K562 (cell line): ENCODE results near the gene RSBN1L. TPM values are rescaled to one million over a fixed set of nuclear protein-coding genes. Genes with fewer than 3 reads are reported as not detected.

Source experiments
- C11orf30 ChIP-seq: fragments of 450-650 bp; IDR thresholded peaks from 2 replicates; pipeline ENCODE4 v1.6.1; 2016; ENCODE audit warnings: low read depth, mild to moderate bottlenecking
- E2F3 ChIP-seq: fragments of 250-450 bp; sonication (Bioruptor Pico); IDR thresholded peaks from 2 replicates; pipeline ENCODE4 v1.4.0; 2020; ENCODE audit warnings: mild to moderate bottlenecking
- ELF1 ChIP-seq: fragments of 200-800 bp; sonication (Bioruptor generic); IDR thresholded peaks from 2 replicates; pipeline ENCODE4 v1.6.1; 2016; ENCODE audit warnings: missing genetic modification characterization, missing compliant biosample characterization
- EP300 ChIP-seq: IDR thresholded peaks from 2 replicates; pipeline ENCODE4 v1.6.1; 2012; ENCODE audit warnings: low read length, improper control_type of control experiment
- ESRRA ChIP-seq: fragments of 450-650 bp; IDR thresholded peaks from 2 replicates; pipeline ENCODE4 v1.6.1; 2014; ENCODE audit warnings: low read depth, mild to moderate bottlenecking, moderate library complexity, borderline replicate concordance
- EZH2 ChIP-seq: IDR thresholded peaks from 2 replicates; pipeline ENCODE4 v1.6.1; 2012; ENCODE audit warnings: low read depth, mild to moderate bottlenecking, inconsistent platforms, low read length, borderline replicate concordance
- GABPA ChIP-seq: fragments of 200-800 bp; sonication (Bioruptor generic); conservative IDR thresholded peaks from 2 replicates; pipeline ENCODE4 v1.6.1; 2016; ENCODE audit warnings: low read depth, missing genetic modification characterization, missing compliant biosample characterization
- HDAC1 ChIP-seq, 2 experiments: fragments of 450-650 bp; IDR thresholded peaks; 2 replicates each; pipeline ENCODE4 v1.6.1; 2016 to 2017; ENCODE audit warnings: inconsistent platforms in 1 of 2, mild to moderate bottlenecking in 1 of 2, moderate library complexity in 1 of 2
- HMG20A ChIP-seq: fragments of 450-650 bp; formaldehyde crosslinking; conservative IDR thresholded peaks from 2 replicates; pipeline ENCODE4 v1.4.0; 2020; ENCODE audit warnings: mild to moderate bottlenecking, mixed read lengths
- HSF4 ChIP-seq: fragments of 250-450 bp; sonication (Bioruptor Pico); IDR thresholded peaks from 2 replicates; pipeline ENCODE4 v2.1.2; 2022; ENCODE audit warnings: mild to moderate bottlenecking, moderate library complexity, borderline replicate concordance
- L3MBTL2 ChIP-seq: fragments of 450-650 bp; IDR thresholded peaks from 2 replicates; pipeline ENCODE4 v1.6.1; 2016; ENCODE audit warnings: mild to moderate bottlenecking, moderate library complexity
- MAFG ChIP-seq: fragments of 450-650 bp; conservative IDR thresholded peaks from 2 replicates; pipeline ENCODE4 v1.6.1; 2016; ENCODE audit warnings: missing genetic modification characterization, missing compliant biosample characterization
- MAFK ChIP-seq: IDR thresholded peaks from 2 replicates; pipeline ENCODE4 v1.6.1; 2011; ENCODE audit warnings: low read length, improper control_type of control experiment
- MCM3 ChIP-seq: fragments of 450-650 bp; IDR thresholded peaks from 2 replicates; pipeline ENCODE4 v1.6.1; 2016
- NBN ChIP-seq: fragments of 450-650 bp; IDR thresholded peaks from 2 replicates; pipeline ENCODE4 v1.6.1; 2016; ENCODE audit warnings: low read depth, mild to moderate bottlenecking
- NCOA6 ChIP-seq: fragments of 450-650 bp; IDR thresholded peaks from 2 replicates; pipeline ENCODE4 v1.6.1; 2017; ENCODE audit warnings: mild to moderate bottlenecking
- POLR2AphosphoS5 ChIP-seq: IDR thresholded peaks from 2 replicates; pipeline ENCODE4 v1.6.1; 2011; ENCODE audit warnings: mild to moderate bottlenecking, low read depth, low read length, moderate library complexity; ENCODE audit not compliant: control insufficient read depth, insufficient read depth
- POLR3G ChIP-seq: IDR thresholded peaks from 2 replicates; pipeline ENCODE4 v1.6.1; 2011; ENCODE audit not compliant: insufficient read length, insufficient replicate concordance; ENCODE audit errors: extremely low read depth
- PRPF4 ChIP-seq: fragments of 200-400 bp; formaldehyde crosslinking; IDR thresholded peaks from one replicate; pipeline ENCODE4 v1.6.1; 2017; ENCODE audit warnings: low read length, low read depth, mild to moderate bottlenecking; ENCODE audit not compliant: insufficient read depth, poor library complexity, severe bottlenecking
- RBM15 ChIP-seq: fragments of 200-400 bp; formaldehyde crosslinking; IDR thresholded peaks from 2 replicates; pipeline ENCODE4 v1.6.1; 2018; ENCODE audit warnings: mild to moderate bottlenecking, low read length, moderate library complexity; ENCODE audit not compliant: insufficient read depth
- RBM22 ChIP-seq: fragments of 200-400 bp; formaldehyde crosslinking; IDR thresholded peaks from 2 replicates; pipeline ENCODE4 v1.6.1; 2018; ENCODE audit warnings: low read length, low read depth; ENCODE audit not compliant: poor library complexity, severe bottlenecking
- RBM25 ChIP-seq: fragments of 200-400 bp; formaldehyde crosslinking; IDR thresholded peaks from 2 replicates; pipeline ENCODE4 v1.6.1; 2018; ENCODE audit warnings: low read length, low read depth, moderate library complexity; ENCODE audit not compliant: severe bottlenecking
- SIN3B ChIP-seq: fragments of 450-650 bp; IDR thresholded peaks from 2 replicates; pipeline ENCODE4 v1.6.1; 2017; ENCODE audit warnings: low read depth, mild to moderate bottlenecking, moderate library complexity
- SRSF3 ChIP-seq: fragments of 200-400 bp; formaldehyde crosslinking; IDR thresholded peaks from 2 replicates; pipeline ENCODE4 v1.6.1; 2016; ENCODE audit warnings: mild to moderate bottlenecking, low read length, moderate library complexity; ENCODE audit not compliant: insufficient read depth
- TAF9B ChIP-seq: fragments of 450-650 bp; IDR thresholded peaks from 2 replicates; pipeline ENCODE4 v1.6.1; 2018; ENCODE audit warnings: mild to moderate bottlenecking; ENCODE audit not compliant: partially characterized antibody
- TAL1 ChIP-seq: fragments of 450-650 bp; IDR thresholded peaks from 2 replicates; pipeline ENCODE4 v1.6.1; 2016; ENCODE audit warnings: mild to moderate bottlenecking
- ZBTB8A ChIP-seq: fragments of 450-650 bp; IDR thresholded peaks from 2 replicates; pipeline ENCODE4 v1.6.1; 2018; ENCODE audit warnings: mild to moderate bottlenecking, moderate library complexity; ENCODE audit not compliant: partially characterized antibody
- ZNF232 ChIP-seq: sonication (generic); formaldehyde crosslinking; IDR thresholded peaks from 2 replicates; pipeline ENCODE4 v1.8.0; 2022; ENCODE audit warnings: mild to moderate bottlenecking, missing genetic modification reagents
- ZNF24 ChIP-seq: fragments of 450-650 bp; IDR thresholded peaks from 2 replicates; pipeline ENCODE4 v1.6.1; 2016
- ZNF668 ChIP-seq: fragments of 250-450 bp; sonication (Bioruptor Pico); IDR thresholded peaks from 2 replicates; pipeline ENCODE4 v1.8.0; 2022; ENCODE audit warnings: mild to moderate bottlenecking, inconsistent platforms
- ZNF77 ChIP-seq: fragments of 250-450 bp; sonication (Bioruptor Pico); IDR thresholded peaks from 2 replicates; pipeline ENCODE4 v1.5.0; 2020
- polyA plus RNA-seq, 8 experiments: library from polyadenylated mRNA; depleted of rRNA in 4 of 8; stranded (reverse) in 5 of 8; unstranded in 3 of 8; fragments of >200 nt; fragmentation: Nextera tagmentation in 2 of 8; fragmentation: Illumina TruSeq in 1 of 8; extraction: Ambion mirVana in 2 of 8; extraction: Trizol in 1 of 8; gene quantifications; 2 replicates each; pipeline versions ENCODE4 v1.2.1 to v1.2.3, GENCODE V29; 2011 to 2014; ENCODE audit warnings: inconsistent platforms in 1 of 8, missing spikeins in 1 of 8
- total RNA-seq, 7 experiments: library from RNA; depleted of rRNA in 6 of 7; stranded (reverse); fragments of >200 nt in 6 of 7; fragmentation: Illumina TruSeq in 2 of 7; extraction: Trizol in 2 of 7; gene quantifications; 2 replicates each; pipeline versions ENCODE4 v1.2.1 to v1.2.3, GENCODE V29; 2011 to 2021; ENCODE audit warnings: low replicate concordance in 1 of 7
- TF ChIP-seq, protein P1 (sequence below), 2 experiments: fragments of 250-450 bp in 1 of 2; fragments of 450-650 bp in 1 of 2; sonication (Bioruptor Pico) in 1 of 2; IDR thresholded peaks; 2 replicates each; pipeline versions ENCODE4 v1.6.1 to v1.8.0; 2016 to 2021; ENCODE audit warnings: mild to moderate bottlenecking in 2 of 2, moderate library complexity in 2 of 2, missing compliant biosample characterization in 1 of 2, missing genetic modification characterization in 1 of 2

RSBN1L gene
- total and polyA plus RNA-seq, 9 of the 15 experiments (the other 6 are each of a cell fraction or from before 2014, with no cell fraction given) = 6.2 to 35.2 (median 20.1) TPM

DNA sequence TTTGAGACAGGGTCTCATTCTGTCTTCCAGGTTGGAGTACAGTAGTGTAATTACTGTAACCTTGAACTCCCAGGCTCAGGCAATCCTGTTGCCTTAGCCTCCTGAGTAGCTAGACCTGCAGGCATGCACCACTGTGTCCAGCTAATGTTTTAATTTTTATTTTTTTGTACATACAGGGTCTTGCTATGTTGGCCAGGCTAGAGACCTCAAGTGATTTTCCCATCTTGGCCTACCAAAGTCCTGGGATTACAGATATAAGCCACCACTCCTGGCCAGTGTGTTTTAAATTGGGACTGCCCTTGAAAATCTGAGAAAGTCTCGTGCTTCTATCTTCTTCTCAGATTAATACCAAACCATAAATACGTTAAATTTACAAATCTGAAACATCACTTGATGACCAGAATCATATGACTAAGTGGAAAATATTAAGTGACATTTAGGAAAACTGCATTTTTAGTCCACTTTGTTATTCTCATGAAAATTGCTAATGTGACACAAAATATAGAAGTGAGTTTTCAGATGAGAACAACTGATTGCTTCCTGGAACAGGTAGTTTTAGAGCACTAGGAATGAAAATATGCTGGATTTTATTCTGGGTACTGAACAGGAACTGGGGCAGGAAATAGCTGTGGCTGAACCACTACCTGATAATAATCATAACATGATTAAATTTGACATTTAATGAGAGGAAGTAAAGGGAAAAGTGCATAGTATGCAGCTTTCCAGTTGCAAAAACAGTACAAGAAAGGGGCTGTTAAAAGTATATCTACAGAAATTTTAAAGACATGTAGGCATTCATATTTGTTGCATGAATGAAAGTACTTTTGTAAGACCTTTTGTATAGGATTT lies 106.5 kb downstream of the RSBN1L start (continued):
- no peak for TF ChIP-seq GABPA
- TF ChIP-seq EP300 = no peak
- TF ChIP-seq RBM25 = peak; percentile 59
- TF ChIP-seq SRSF3 = no peak
- TF ChIP-seq POLR2AphosphoS5 = no peak
- no peak for TF ChIP-seq NCOA6
- TF ChIP-seq HMG20A (CRISPR knock-in tag) = no peak
- peak; percentile 66 for TF ChIP-seq C11orf30
- TF ChIP-seq HSF4 = no peak
- no peak for TF ChIP-seq SIN3B
- no peak for TF ChIP-seq EZH2
- TF ChIP-seq ZNF77 = no peak
- TF ChIP-seq, protein P1, sequence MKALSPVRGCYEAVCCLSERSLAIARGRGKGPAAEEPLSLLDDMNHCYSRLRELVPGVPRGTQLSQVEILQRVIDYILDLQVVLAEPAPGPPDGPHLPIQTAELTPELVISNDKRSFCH (CRISPR knock-in tag; IDR thresholded peaks at IDR 0.05) = no peak
- TF ChIP-seq, protein P1 (tag; IDR thresholded peaks at IDR 0.05) = peak; percentile 79
- TF ChIP-seq ZNF24 = no peak
- TF ChIP-seq TAF9B = no peak
- peak; percentile 45 for TF ChIP-seq MAFG (tag)
- TF ChIP-seq POLR3G = no peak
- TF ChIP-seq HDAC1 (IDR thresholded peaks at IDR 0.05) = no peak
- no peak for TF ChIP-seq E2F3
- TF ChIP-seq ELF1 = 0 out of 2 replicates have a peak, but pooled peaks have one; percentile 7
- TF ChIP-seq ZNF668 (CRISPR knock-in tag) = no peak
- TF ChIP-seq ZBTB8A = no peak
- TF ChIP-seq MAFK = 0 out of 2 replicates have a peak, but pooled peaks have one; percentile 19
- TF ChIP-seq L3MBTL2 = no peak
- no peak for TF ChIP-seq RBM15
- TF ChIP-seq MCM3 = no peak
- TF ChIP-seq NBN = no peak
- no peak for TF ChIP-seq ESRRA
- no peak for TF ChIP-seq TAL1
- no peak for TF ChIP-seq PRPF4
- TF ChIP-seq ZNF232 = no peak
- TF ChIP-seq RBM22 = no peak
